ENCODE results near the gene FAM174B.

FAM174B gene

DNA sequence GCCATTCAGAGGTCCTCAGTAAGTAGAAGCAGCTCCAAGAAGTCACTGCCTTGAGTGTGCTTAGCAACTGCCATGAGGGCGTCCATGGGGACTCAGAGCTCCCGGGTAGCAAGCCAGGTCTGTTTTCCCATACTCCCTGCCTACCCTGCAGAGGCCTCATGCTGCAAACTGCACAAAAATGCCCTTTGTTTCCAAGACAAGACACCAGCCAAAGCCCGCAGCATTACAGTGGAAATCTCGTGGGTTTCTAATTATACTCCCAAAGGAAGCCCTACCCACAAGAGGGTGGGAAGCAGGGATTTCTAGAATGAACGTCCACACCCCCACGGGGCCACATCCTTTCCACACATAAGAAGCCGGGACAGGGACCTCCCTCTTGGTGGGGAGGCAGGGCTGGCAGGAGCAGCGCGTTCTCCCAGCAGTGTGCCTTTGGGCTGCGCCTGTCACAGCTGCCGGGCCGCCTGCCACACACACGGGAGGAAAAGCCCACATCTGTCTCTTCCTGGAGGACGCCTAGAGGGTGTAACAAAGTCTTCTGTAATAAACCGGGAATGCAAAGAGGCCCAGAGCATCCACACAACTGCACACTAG is 31.1 kb downstream of the FAM174B start:
- TF ChIP-seq MAX (IDR thresholded peaks at IDR 0.05; ENCODE audit: low read depth, low read length) (no peak), CTCF (IDR thresholded peaks at IDR 0.05; ENCODE audit: low read depth, low read length) (no peak), POLR2A (IDR thresholded peaks at IDR 0.05; ENCODE audit: extremely low read depth, insufficient read length) (no peak), MYC (IDR thresholded peaks at IDR 0.05; ENCODE audit: low read depth, low read length) (no peak)
- no peak for DNase-seq (ENCODE audit: low read depth)
- no peak overlapping the region for H3K4me3 ChIP-seq (ENCODE audit: low read depth, low read length)

DNA sequence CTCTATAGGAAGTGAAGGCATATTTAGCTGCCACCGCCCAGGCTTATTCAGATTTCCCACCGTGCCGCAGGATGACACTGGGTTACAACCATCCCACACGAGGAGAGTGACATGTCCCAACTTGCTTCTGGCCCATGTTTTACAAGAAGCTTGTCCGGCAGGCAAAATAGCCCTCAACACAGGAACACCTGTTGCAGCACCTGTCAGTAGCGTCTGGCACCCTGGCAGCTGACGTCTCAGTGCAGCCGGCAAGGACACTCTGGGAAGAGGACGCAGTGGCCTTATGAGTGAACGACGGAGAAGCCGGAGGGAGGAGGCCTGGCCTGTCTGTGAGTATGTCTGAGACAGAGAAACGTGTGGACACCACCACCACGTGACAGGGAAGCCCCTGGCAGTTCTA is 32.1 kb downstream of the FAM174B start:
- H3K4me3 ChIP-seq (ENCODE audit: low read depth, low read length): no peak overlapping the region
- no peak for TF ChIP-seq CTCF (IDR thresholded peaks at IDR 0.05; ENCODE audit: low read depth, low read length)
- no peak for TF ChIP-seq MAX (IDR thresholded peaks at IDR 0.05; ENCODE audit: low read depth, low read length)
- no peak for TF ChIP-seq MYC (IDR thresholded peaks at IDR 0.05; ENCODE audit: low read depth, low read length)
- DNase-seq (ENCODE audit: low read depth): no peak

DNA sequence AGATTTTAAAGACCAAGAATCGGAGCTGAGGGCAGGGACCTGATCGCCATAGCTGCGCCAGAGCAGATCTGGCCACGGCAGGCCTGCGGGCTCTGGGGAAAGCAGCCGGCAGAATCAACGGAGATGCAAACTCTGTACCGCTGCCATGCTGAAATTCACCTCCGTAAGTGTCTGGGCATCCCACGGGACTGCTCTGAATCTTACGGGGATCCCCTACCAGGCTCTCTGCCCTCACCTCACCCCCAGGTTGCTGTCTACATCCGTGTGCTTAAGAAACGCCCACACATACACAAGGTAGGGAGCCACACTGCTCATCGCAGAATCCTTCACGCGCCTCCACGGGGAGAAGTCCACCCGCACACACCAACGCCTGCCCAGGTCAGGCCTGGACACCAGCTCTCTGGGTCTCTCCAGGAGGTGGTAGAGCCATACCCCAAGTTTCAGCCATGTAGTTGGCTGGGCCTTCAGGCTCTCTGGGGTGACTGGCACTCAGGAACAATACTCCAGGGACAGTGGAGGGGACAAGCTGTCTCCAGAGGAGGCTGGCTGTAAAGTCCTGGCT is 33.5 kb downstream of the FAM174B start:
- no peak for DNase-seq (ENCODE audit: low read depth)
- TF ChIP-seq CTCF (IDR thresholded peaks at IDR 0.05; ENCODE audit: low read depth, low read length): no peak
- no peak for TF ChIP-seq MYC (IDR thresholded peaks at IDR 0.05; ENCODE audit: low read depth, low read length)
- TF ChIP-seq POLR2A (IDR thresholded peaks at IDR 0.05; ENCODE audit: extremely low read depth, insufficient read length): no peak
- no peak for TF ChIP-seq MAX (IDR thresholded peaks at IDR 0.05; ENCODE audit: low read depth, low read length)
- H3K4me3 ChIP-seq (ENCODE audit: low read depth, low read length): no peak overlapping the region

DNA sequence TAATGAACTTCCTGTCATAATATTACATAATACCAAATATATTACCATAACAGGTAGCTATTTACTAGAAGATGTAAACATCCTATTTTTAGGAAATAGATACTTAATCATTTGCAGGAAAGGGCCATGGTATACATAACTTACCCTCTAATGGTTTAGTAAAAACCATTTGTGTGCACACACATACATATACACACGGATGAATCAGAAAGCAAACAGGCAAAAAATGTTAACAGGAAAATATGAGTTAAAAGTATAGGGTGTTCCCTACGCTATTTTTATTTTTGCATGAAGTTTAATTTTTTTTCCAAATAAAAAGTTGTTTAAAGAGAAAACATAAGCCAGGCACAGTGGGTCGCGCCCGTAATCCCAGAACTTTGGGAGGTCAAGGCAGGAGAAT is 34.6 kb downstream of the FAM174B start:
- DNase-seq (ENCODE audit: low read depth): no peak
- H3K4me3 ChIP-seq (ENCODE audit: low read depth, low read length): no peak overlapping the region
- TF ChIP-seq MAX (IDR thresholded peaks at IDR 0.05; ENCODE audit: low read depth, low read length) (no peak), MYC (IDR thresholded peaks at IDR 0.05; ENCODE audit: low read depth, low read length) (no peak), CTCF (IDR thresholded peaks at IDR 0.05; ENCODE audit: low read depth, low read length) (no peak), POLR2A (IDR thresholded peaks at IDR 0.05; ENCODE audit: extremely low read depth, insufficient read length) (no peak)

GRCh38 chr15:92619145-92620101 is 36.2 kb downstream of the FAM174B start:
- TF ChIP-seq POLR2A (IDR thresholded peaks at IDR 0.05; ENCODE audit: extremely low read depth, insufficient read length) (no peak), MYC (IDR thresholded peaks at IDR 0.05; ENCODE audit: low read depth, low read length) (no peak), MAX (IDR thresholded peaks at IDR 0.05; ENCODE audit: low read depth, low read length) (no peak), CTCF (IDR thresholded peaks at IDR 0.05; ENCODE audit: low read depth, low read length) (no peak)
- no peak for DNase-seq (ENCODE audit: low read depth)
- no peak overlapping the region for H3K4me3 ChIP-seq (ENCODE audit: low read depth, low read length)

Data from NB4 (cell line).